Type B pancreatic cell (in vitro differentiated cells): Measurements from ENCODE around the gene KRTAP6-1. TPM values are rescaled to one million over a fixed set of nuclear protein-coding genes. Genes with fewer than 3 reads are reported as not detected.

Source experiments
- DNase-seq: peaks from one replicate; pipeline ENCODE4 v3.0.0; 2021; ENCODE audit warnings: mixed read lengths; ENCODE audit not compliant: unreplicated experiment; ENCODE audit errors: extremely low spot score
- H3K27ac Mint-ChIP-seq: 2 replicates; pipeline ENCODE4 v1.8.0; 2021; ENCODE audit warnings: mild to moderate bottlenecking, mixed read lengths
- H3K27me3 Mint-ChIP-seq: 2 replicates; pipeline ENCODE4 v1.8.0; 2021; ENCODE audit warnings: mixed read lengths
- H3K36me3 Mint-ChIP-seq: 2 replicates; pipeline ENCODE4 v1.8.0; 2021; ENCODE audit warnings: mixed read lengths
- H3K4me1 Mint-ChIP-seq: one replicate; pipeline ENCODE4 v1.8.0; 2021; ENCODE audit warnings: mixed read lengths; ENCODE audit not compliant: unreplicated experiment
- H3K4me3 Mint-ChIP-seq: 2 replicates; pipeline ENCODE4 v1.8.0; 2021; ENCODE audit warnings: mild to moderate bottlenecking, mixed read lengths
- H3K9me3 Mint-ChIP-seq: 2 replicates; pipeline ENCODE4 v1.8.0; 2021; ENCODE audit warnings: mixed read lengths
- CTCF ChIP-seq: fragments of 200-600 bp; sonication (generic); conservative IDR thresholded peaks from 2 replicates; pipeline ENCODE4 v1.5.0; 2021; ENCODE audit warnings: antibody characterized with exemption, mild to moderate bottlenecking
- total RNA-seq: library from RNA; stranded (reverse); gene quantifications from 2 replicates; pipeline ENCODE4 v1.2.1, GENCODE V29; 2021; ENCODE audit warnings: low replicate concordance

KRTAP6-1 gene
- total RNA-seq, 1 donor from 2014 or later = not detected

GRCh38 chr21:30600787-30601186 lies 12.9 kb downstream of the KRTAP6-1 start, which contains the start of gene KRTAP22-1:
Gene KRTAP22-1 (plus strand): TSS chr21:30601087.
- DNase-seq = no peak
- no peaks in the 10 kb centered on the region for H3K4me1 Mint-ChIP-seq
- H3K9me3 Mint-ChIP-seq = peaks cover 5% of the 10 kb centered on the region
- H3K27ac Mint-ChIP-seq = no peak within 1 kb of the TSS
- no peaks in the 10 kb centered on the region for H3K36me3 Mint-ChIP-seq
- H3K4me3 Mint-ChIP-seq = no peak within 1 kb of the TSS
- TF ChIP-seq CTCF = no peak
- no peaks in the 10 kb centered on the region for H3K27me3 Mint-ChIP-seq

- no peak for TF ChIP-seq CTCF
- DNase-seq = no peak
- Mint-ChIP-seq H3K4me3 (no peak within 1 kb of the TSS), H3K27me3 (no peaks in the 10 kb centered on the region), H3K36me3 (no peaks in the 10 kb centered on the region), H3K27ac (no peak within 1 kb of the TSS), H3K4me1 (no peaks in the 10 kb centered on the region), H3K9me3 (peaks cover 5% of the 10 kb centered on the region)
These were observed 14.9 kb downstream of the KRTAP6-1 start, which contains the start of gene KRTAP6-2 for GRCh38 chr21:30598802-30599201. Gene KRTAP6-2 (minus strand): TSS chr21:30598902. CDS start chr21:30598874, 28 bp downstream.

GRCh38 chr21:30592140-30592539 lies 21.6 kb downstream of the KRTAP6-1 start, which contains the start of gene KRTAP6-3:
Gene KRTAP6-3 (plus strand): TSS chr21:30592440. CDS start chr21:30592446, 6 bp downstream.
- Mint-ChIP-seq H3K9me3 (no peaks in the 10 kb centered on the region), H3K27ac (no peak within 1 kb of the TSS), H3K4me3 (no peak within 1 kb of the TSS), H3K36me3 (no peaks in the 10 kb centered on the region), H3K27me3 (no peaks in the 10 kb centered on the region), H3K4me1 (no peaks in the 10 kb centered on the region)
- no peak for DNase-seq
- no peak for TF ChIP-seq CTCF

GRCh38 chr21:30590297-30590696 lies 23.4 kb downstream of the KRTAP6-1 start, which contains the start of gene KRTAP22-2:
Gene KRTAP22-2 (minus strand): TSS chr21:30590397.
- no peak for DNase-seq
- Mint-ChIP-seq H3K9me3 (no peaks in the 10 kb centered on the region), H3K27ac (no peak within 1 kb of the TSS), H3K36me3 (no peaks in the 10 kb centered on the region), H3K27me3 (no peaks in the 10 kb centered on the region), H3K4me1 (no peaks in the 10 kb centered on the region), H3K4me3 (no peak within 1 kb of the TSS)
- no peak for TF ChIP-seq CTCF

- H3K9me3 Mint-ChIP-seq = peaks cover 4% of the 10 kb centered on the region
- H3K27ac Mint-ChIP-seq = no peak overlapping the region
- no peak overlapping the region for H3K4me3 Mint-ChIP-seq
- TF ChIP-seq CTCF = no peak
- H3K27me3 Mint-ChIP-seq = no peaks in the 10 kb centered on the region
- no peaks in the 10 kb centered on the region for H3K4me1 Mint-ChIP-seq
- DNase-seq = no peak
- H3K36me3 Mint-ChIP-seq = no peaks in the 10 kb centered on the region
These were observed 30.9 kb downstream of the KRTAP6-1 start for GRCh38 chr21:30582870-30583269.

- no peak overlapping the region for H3K4me3 Mint-ChIP-seq
- no peaks in the 10 kb centered on the region for H3K36me3 Mint-ChIP-seq
- no peak overlapping the region for H3K27ac Mint-ChIP-seq
- no peak for DNase-seq
- no peak for TF ChIP-seq CTCF
- H3K9me3 Mint-ChIP-seq = peaks cover 4% of the 10 kb centered on the region
- no peaks in the 10 kb centered on the region for H3K4me1 Mint-ChIP-seq
- no peaks in the 10 kb centered on the region for H3K27me3 Mint-ChIP-seq
These were observed 33.6 kb downstream of the KRTAP6-1 start for GRCh38 chr21:30580132-30580531.
